Panc1 (cell line): ENCODE measurements around the gene PDK2. TPM values are rescaled to one million over a fixed set of nuclear protein-coding genes. Genes with fewer than 3 reads are reported as not detected.
A peak's percentile ranks its signal among the peaks of the same experiment; 100 is the strongest.

Experiments
- ATAC-seq: fragments of 200-7000 bp; cut with Tn5 transposase; 2 replicates; pipeline ENCODE4 v1.9.1; 2020; ENCODE audit warnings: mild to moderate bottlenecking, moderate library complexity
- BruUV-seq: library from RNA; stranded (reverse); fragments of 400-500 nt; replicated peaks from 2 replicates; lab custom pipeline; 2021; lab: Mats Ljungman, UMichigan
- CTCF ChIA-PET: fragments of 300-600 bp; sonication (Branson Sonifier 250); formaldehyde crosslinking; loops from one replicate; lab custom pipeline; 2022; ENCODE audit warnings: antibody characterized with exemption; lab: Charles Lee
- POLR2A ChIA-PET: fragments of 300-600 bp; sonication (Branson Sonifier 250); formaldehyde crosslinking; loops from one replicate; lab custom pipeline; 2022; ENCODE audit warnings: antibody characterized with exemption; lab: Charles Lee
- DNase-seq: peaks from one replicate; pipeline ENCODE4 v3.0.0-alpha.2; 2010; ENCODE audit warnings: low read depth, low spot score
- H3K27ac ChIP-seq: 2 replicates; pipeline ENCODE4 v1.5.1; 2011; ENCODE audit warnings: mild to moderate bottlenecking, low read length, inconsistent platforms
- H3K27me3 ChIP-seq: fragments of 200-500 bp; sonication (Bioruptor generic); 2 replicates; pipeline ENCODE4 v1.6.0; 2014; ENCODE audit warnings: low read length, inconsistent platforms; ENCODE audit not compliant: control insufficient read depth, insufficient read depth
- H3K36me3 ChIP-seq: fragments of 200-500 bp; sonication (Bioruptor generic); 2 replicates; pipeline ENCODE4 v1.5.1; 2014; ENCODE audit warnings: inconsistent platforms, mild to moderate bottlenecking, low read length, moderate library complexity; ENCODE audit not compliant: control insufficient read depth, insufficient read depth
- H3K4me1 ChIP-seq: 2 replicates; pipeline ENCODE4 v1.5.1; 2011; ENCODE audit warnings: inconsistent platforms, mild to moderate bottlenecking, low read length, moderate library complexity; ENCODE audit not compliant: control insufficient read depth, insufficient read depth
- H3K4me3 ChIP-seq, 2 experiments: 2 replicates each; pipeline ENCODE4 v1.5.1; 2011 to 2012; ENCODE audit warnings: low read depth in 2 of 2, low read length in 2 of 2, mild to moderate bottlenecking in 2 of 2, inconsistent platforms in 1 of 2, moderate library complexity in 1 of 2
- H3K9me3 ChIP-seq: fragments of 200-500 bp; sonication (Bioruptor generic); 2 replicates; pipeline ENCODE4 v1.5.1; 2014; ENCODE audit warnings: low read depth, mild to moderate bottlenecking, inconsistent platforms, low read length, moderate library complexity; ENCODE audit not compliant: control insufficient read depth, insufficient read depth
- CTCF ChIP-seq: fragments of 450-650 bp; IDR thresholded peaks from 2 replicates; pipeline ENCODE4 v1.5.1; 2017; ENCODE audit warnings: mild to moderate bottlenecking
- POLR2AphosphoS5 ChIP-seq: IDR thresholded peaks from 2 replicates; pipeline ENCODE4 v1.6.1; 2012; ENCODE audit warnings: mild to moderate bottlenecking, low read depth, low read length, moderate library complexity
- REST ChIP-seq, 2 experiments: IDR thresholded peaks; 2 replicates each; pipeline ENCODE4 v1.6.1; 2011 to 2012; ENCODE audit warnings: low read depth in 2 of 2, control low read depth in 1 of 2, low read length in 1 of 2, mild to moderate bottlenecking in 1 of 2, moderate library complexity in 1 of 2; ENCODE audit not compliant: insufficient read depth in 1 of 2
- SIN3A ChIP-seq: IDR thresholded peaks from 2 replicates; pipeline ENCODE4 v1.6.1; 2012; ENCODE audit warnings: low read depth, mild to moderate bottlenecking, low read length, moderate library complexity, borderline replicate concordance; ENCODE audit not compliant: insufficient read depth
- TCF7L2 ChIP-seq: IDR thresholded peaks from 2 replicates; pipeline ENCODE4 v1.6.1; 2011; ENCODE audit warnings: mild to moderate bottlenecking, low read depth, low read length, inconsistent platforms
- in situ Hi-C: cut with HindIII; loops from 2 replicates; pipeline ENCODE4 v1.10.0; 2016; ENCODE audit warnings: low sequenced_read_pairs, low pct_unique_long_range_greater_than_20kb
- intact Hi-C: fragments of 100-400 bp; cut with micrococcal nuclease; formaldehyde crosslinking; loops from one replicate; pipeline ENCODE4 v1.10.0; 2022; ENCODE audit not compliant: unreplicated experiment
- total RNA-seq: library from RNA; stranded (reverse); gene quantifications from one replicate; pipeline ENCODE4 v1.2.1, GENCODE V29; 2021; ENCODE audit not compliant: unreplicated experiment

The PDK2 gene
- total RNA-seq, 1 experiment from 2014 or later: 46.0 TPM

- DNase-seq: no peak
- intact Hi-C loops (no loop called here), in situ Hi-C loops (no loop called here)
- Histone ChIP-seq H3K4me1 (peaks cover 43% of the 10 kb centered on the region), H3K4me3 (no peak overlapping the region), H3K27me3 (no peaks in the 10 kb centered on the region), H3K27ac (peak overlapping the region; percentile 29; the same call in 1 of the 2 replicates), H3K36me3 (peaks cover 9% of the 10 kb centered on the region; the same call in 1 of the 2 replicates), H3K9me3 (no peaks in the 10 kb centered on the region)
- TF ChIP-seq REST (IDR thresholded peaks at IDR 0.05; ENCODE audit: insufficient read depth in 1 of 2, low read depth in 2 of 2, low read length in 1 of 2) (no peak), TCF7L2 (no peak), SIN3A (no peak), CTCF (no peak), POLR2AphosphoS5 (no peak)
- CTCF ChIA-PET: interaction anchor here (0.7 kb wide), 1 partner anchor 61 kb away, joined by 4 read pairs; no protein-coding TSS in a partner anchor
- no peak for ATAC-seq
- POLR2A ChIA-PET: no interaction called here
- BruUV-seq: no TSS peak
Measured at GRCh38 chr17:50155115-50155819, 60.1 kb downstream of the PDK2 start.

GRCh38 chr17:50157891-50158290 lies 62.7 kb downstream of the PDK2 start:
- H3K4me3 ChIP-seq: no peak overlapping the region
- H3K4me1 ChIP-seq: peaks cover 32% of the 10 kb centered on the region
- H3K9me3 ChIP-seq: no peaks in the 10 kb centered on the region
- POLR2A ChIA-PET: no interaction called here
- H3K36me3 ChIP-seq: no peaks in the 10 kb centered on the region
- TF ChIP-seq TCF7L2 (no peak), SIN3A (no peak), CTCF (no peak), POLR2AphosphoS5 (no peak), REST (IDR thresholded peaks at IDR 0.05; ENCODE audit: insufficient read depth in 1 of 2, low read depth in 2 of 2, low read length in 1 of 2) (no peak)
- H3K27ac ChIP-seq: no peak overlapping the region
- intact Hi-C loops: no loop called here
- no peak for DNase-seq
- no TSS peak for BruUV-seq
- no peak for ATAC-seq
- in situ Hi-C loops: no loop called here
- CTCF ChIA-PET: interaction anchor here (0.6 kb wide), 1 partner anchor 12 kb away, joined by 3 read pairs; no protein-coding TSS in a partner anchor
- no peaks in the 10 kb centered on the region for H3K27me3 ChIP-seq
